ENCODE measurements around the gene FCSK.
A peak's percentile ranks its signal among the peaks of the same experiment; 100 is the strongest.

The FCSK gene

DNA sequence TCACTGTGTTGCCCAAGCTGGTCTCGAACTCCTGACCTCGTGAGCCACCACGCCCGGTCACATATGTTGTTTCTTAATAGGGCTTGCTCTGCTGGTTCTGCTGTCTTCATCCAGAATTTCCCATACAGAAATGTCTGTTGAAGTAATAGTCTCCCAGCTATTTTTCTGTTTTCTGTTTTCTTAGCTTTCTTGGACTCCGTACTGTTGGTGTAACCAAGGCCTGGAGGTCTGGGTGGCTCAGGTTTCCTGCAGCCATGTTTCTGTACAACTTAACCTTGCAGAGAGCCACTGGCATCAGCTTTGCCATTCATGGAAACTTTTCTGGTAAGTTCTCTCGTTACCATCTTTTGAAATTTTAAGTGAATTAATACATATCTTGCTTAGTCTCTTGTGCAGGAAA lies 72.0 kb downstream of the FCSK start:
- DNase-seq, result no peak

DNA sequence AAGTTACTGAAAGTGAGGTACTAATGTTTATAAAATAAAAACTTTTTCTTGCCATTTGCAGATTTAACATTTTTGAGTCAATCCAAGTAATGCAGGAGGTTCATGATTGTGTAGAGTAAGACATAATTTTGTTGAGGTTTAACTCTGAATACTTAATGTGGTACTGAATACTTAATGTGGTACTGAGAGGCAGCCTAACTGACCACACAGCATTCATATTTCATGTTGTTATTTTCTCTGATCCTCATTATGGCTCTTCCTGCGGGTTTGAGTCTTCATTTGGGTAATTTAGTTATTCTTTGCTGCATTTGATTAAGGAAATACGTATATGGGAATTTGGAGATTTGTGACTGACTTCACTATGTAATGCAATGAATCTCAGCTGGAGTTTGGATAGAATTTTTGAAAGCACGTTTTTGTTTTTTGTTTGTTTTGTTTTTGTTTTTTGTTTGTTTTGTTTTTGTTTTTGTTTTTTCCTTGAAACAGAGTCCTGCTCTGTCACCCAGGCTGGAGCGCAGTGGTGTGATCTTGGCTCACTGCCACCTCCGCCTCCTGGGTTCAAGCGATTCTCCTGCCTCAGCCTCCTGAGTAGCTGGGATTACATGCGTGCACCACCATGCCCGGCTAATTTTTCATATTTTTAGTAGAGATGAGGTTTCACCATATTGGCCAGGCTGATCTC lies 73.1 kb downstream of the FCSK start:
- no peak for DNase-seq

DNA sequence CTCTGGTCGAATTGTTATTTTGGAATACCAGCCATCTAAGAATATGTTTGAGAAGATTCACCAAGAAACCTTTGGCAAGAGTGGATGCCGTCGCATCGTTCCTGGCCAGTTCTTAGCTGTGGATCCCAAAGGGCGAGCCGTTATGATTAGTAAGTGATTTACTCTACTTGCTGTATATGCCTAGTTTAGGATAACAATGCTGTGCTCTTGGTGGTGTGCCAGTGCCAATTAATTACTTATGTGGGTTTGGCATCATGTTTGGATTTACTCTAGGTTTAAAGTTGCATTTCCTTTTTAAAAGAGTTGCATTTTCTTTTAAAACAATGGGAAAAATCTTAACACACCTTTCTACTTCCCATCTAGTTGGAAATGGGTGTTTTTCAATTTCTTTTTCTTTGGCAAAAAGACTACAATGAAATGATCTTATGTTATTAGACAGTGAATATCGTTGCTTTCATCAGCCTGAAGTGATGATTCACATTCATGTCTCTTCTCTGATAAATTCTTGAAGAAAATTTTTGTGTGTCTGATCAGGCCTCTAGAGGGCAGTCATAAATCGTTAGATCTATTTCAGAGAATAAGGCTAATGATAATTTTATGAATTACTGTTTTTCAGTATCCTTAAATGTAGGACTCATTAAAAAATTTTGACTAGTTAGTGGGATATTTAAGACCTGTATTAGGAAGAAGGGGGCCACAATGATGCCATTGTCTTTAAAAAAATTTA lies 74.8 kb downstream of the FCSK start:
- DNase-seq, result peak; percentile 68

Data from fibroblast of skin of abdomen (primary cell).